Measurements from ENCODE around the gene ITGA5.

The ITGA5 gene

GRCh38 chr12:54352022-54352531 is 67.0 kb downstream of the ITGA5 start:
- CTCF ChIA-PET = interaction anchor here (0.7 to 2.2 kb wide), 7 partner anchors 9 to 57 kb away, joined by 3 to 9 read pairs (median 4); partner anchors contain the start of gene COPZ1
- no peak overlapping the region for H3K27ac Mint-ChIP-seq
- no peaks in the 10 kb centered on the region for H3K9me3 Mint-ChIP-seq
- peak overlapping the region; percentile 27 for H3K4me3 Mint-ChIP-seq
- H3K4me1 Mint-ChIP-seq = peaks cover 26% of the 10 kb centered on the region
- no peaks in the 10 kb centered on the region for H3K27me3 Mint-ChIP-seq
- H3K36me3 Mint-ChIP-seq = peaks cover 35% of the 10 kb centered on the region
- peak; percentile 45 for DNase-seq

- H3K27me3 Mint-ChIP-seq = no peaks in the 10 kb centered on the region
- DNase-seq = no peak
- H3K4me3 Mint-ChIP-seq = no peak overlapping the region
- no peak overlapping the region for H3K27ac Mint-ChIP-seq
- H3K9me3 Mint-ChIP-seq = no peaks in the 10 kb centered on the region
- peaks cover 19% of the 10 kb centered on the region for H3K4me1 Mint-ChIP-seq
- H3K36me3 Mint-ChIP-seq = peaks cover 40% of the 10 kb centered on the region
- CTCF ChIA-PET = interaction anchor here (2.3 kb wide), 1 partner anchor 14 kb away, joined by 10 read pairs; no protein-coding TSS in a partner anchor
Observed at GRCh38 chr12:54351341-54351740, 67.7 kb downstream of the ITGA5 start.

- DNase-seq = no peak
- Mint-ChIP-seq H3K36me3 (peaks cover 43% of the 10 kb centered on the region), H3K4me3 (no peak overlapping the region), H3K4me1 (peaks cover 19% of the 10 kb centered on the region), H3K9me3 (no peaks in the 10 kb centered on the region), H3K27ac (no peak overlapping the region), H3K27me3 (no peaks in the 10 kb centered on the region)
- CTCF ChIA-PET = interaction anchor here (1.0 to 2.3 kb wide), 2 partner anchors 14 to 17 kb away, joined by 3 to 10 read pairs; no protein-coding TSS in a partner anchor
Observed at GRCh38 chr12:54350743-54351142, 68.3 kb downstream of the ITGA5 start.

GRCh38 chr12:54349679-54350078 is 69.4 kb downstream of the ITGA5 start:
- Mint-ChIP-seq H3K9me3 (no peaks in the 10 kb centered on the region), H3K4me1 (peaks cover 19% of the 10 kb centered on the region), H3K27me3 (no peaks in the 10 kb centered on the region), H3K27ac (no peak overlapping the region), H3K4me3 (no peak overlapping the region), H3K36me3 (peaks cover 51% of the 10 kb centered on the region)
- CTCF ChIA-PET = interaction anchor here (1.5 to 2.3 kb wide), 2 partner anchors 13 to 50 kb away, joined by 5 to 10 read pairs; no protein-coding TSS in a partner anchor
- no peak for DNase-seq

- CTCF ChIA-PET = interaction anchor here (0.8 to 2.3 kb wide), 3 partner anchors 11 to 50 kb away, joined by 3 to 10 read pairs (median 5); no protein-coding TSS in a partner anchor
- peaks cover 19% of the 10 kb centered on the region for H3K4me1 Mint-ChIP-seq
- H3K27me3 Mint-ChIP-seq = no peaks in the 10 kb centered on the region
- no peak overlapping the region for H3K4me3 Mint-ChIP-seq
- DNase-seq = no peak
- no peak overlapping the region for H3K27ac Mint-ChIP-seq
- H3K36me3 Mint-ChIP-seq = peaks cover 53% of the 10 kb centered on the region
- H3K9me3 Mint-ChIP-seq = no peaks in the 10 kb centered on the region
Observed at GRCh38 chr12:54349036-54349435, 70.0 kb downstream of the ITGA5 start.

Measured in activated naive CD4-positive, alpha-beta T cell treated with anti-CD3 and anti-CD28 coated beads, Interleukin-2, amount 10 ng/mL, durations not matched to agents 7 days and 5 days (primary cell).